ENCODE measurements around the gene PEDS1. TPM values are rescaled to one million over a fixed set of nuclear protein-coding genes. Genes with fewer than 3 reads are reported as not detected.

PEDS1 gene
- total and polyA plus RNA-seq, 10 of the 15 experiments (the other 5 are each of a cell fraction or from before 2014, with no cell fraction given), result 1.7 to 25.6 (median 16.8) TPM

GRCh38 chr20:50175938-50176933, 22.7 kb upstream of the PEDS1 start:
- FAIRE-seq (no peak), ATAC-seq (no peak), DNase-seq (ENCODE audit: low read depth, low spot score) (no peak)
- Histone ChIP-seq H3K4me1 (ENCODE audit: control insufficient read depth, insufficient read depth, low read length) (no peaks in the 10 kb centered on the region), H3K27ac (ENCODE audit: control insufficient read depth, insufficient read depth) (no peak overlapping the region), H3K4me2 (ENCODE audit: control insufficient read depth, insufficient read depth) (no peak overlapping the region), H3K9me3 (replicated peaks; ENCODE audit: control insufficient read depth, insufficient read depth, low read length) (no peaks in the 10 kb centered on the region), H2AFZ (ENCODE audit: control insufficient read depth, low read depth, low read length) (no peak overlapping the region), H3K4me3 (no peak overlapping the region), H3K79me2 (ENCODE audit: control insufficient read depth, insufficient read depth, low read length) (no peaks in the 10 kb centered on the region), H4K20me1 (ENCODE audit: control insufficient read depth, insufficient read depth) (no peaks in the 10 kb centered on the region), H3K9ac (ENCODE audit: control insufficient read depth, insufficient read depth, low read length) (no peak overlapping the region), H3K36me3 (ENCODE audit: control insufficient read depth in 2 of 2, insufficient read depth in 2 of 2, low read length in 1 of 2) (no peaks in the 10 kb centered on the region), H3K27me3 (replicated peaks in 1 of 2; ENCODE audit: control insufficient read depth in 2 of 2, insufficient read depth in 2 of 2, low read length in 1 of 2) (no peaks in the 10 kb centered on the region)
- intact Hi-C loops (cut with micrococcal nuclease; ENCODE audit: unreplicated experiment), result no loop called here
- in situ Hi-C loops (cut with MboI), result no loop called here
- no TSS peak for BruUV-seq (replicated peaks)
- WGBS (ENCODE audit: insufficient coverage, insufficient replicate concordance, low lambda C conversion rate, missing lambda C conversion rate), result 63% methylated on average over 18 of the region's 18 CpGs
- CTCF ChIA-PET, result interaction anchor here (1.1 to 5.3 kb wide), 6 partner anchors 9 to 197 kb away, joined by 4 to 24 read pairs (median 5); no protein-coding TSS in a partner anchor
- SMC1A ChIA-PET (ENCODE audit: uncharacterized antibody, unreplicated experiment), result interaction anchor here (0.9 to 2.7 kb wide), 2 partner anchors 107 to 288 kb away, joined by 3 to 10 read pairs; no protein-coding TSS in a partner anchor
- RAD21 ChIA-PET (ENCODE audit: unreplicated experiment), result interaction anchor here (1.0 to 3.2 kb wide), 3 partner anchors 55 to 197 kb away, joined by 3 to 14 read pairs (median 5); no protein-coding TSS in a partner anchor
- POLR2A ChIA-PET, result no interaction called here
- no peak for TF ChIP-seq ZNF622 (IDR thresholded peaks at IDR 0.05)
- TF ChIP-seq SUZ12 (IDR thresholded peaks at IDR 0.05; ENCODE audit: unreplicated experiment), result no peak
- TF ChIP-seq MYC (IDR thresholded peaks at IDR 0.05; ENCODE audit: insufficient read depth, insufficient read length, insufficient replicate concordance, low read length, severe bottlenecking), result no peak
- TF ChIP-seq SREBF1 (IDR thresholded peaks at IDR 0.05; ENCODE audit: low read length), result no peak
- no peak for TF ChIP-seq ATF7 (IDR thresholded peaks at IDR 0.05; ENCODE audit: low read depth)
- TF ChIP-seq CTCF (IDR thresholded peaks at IDR 0.05 in 2 of 3, conservative IDR thresholded peaks at IDR 0.05 in 1 of 3; ENCODE audit: control insufficient read depth in 2 of 3, extremely low read depth in 1 of 3, insufficient read depth in 1 of 3, low read depth in 3 of 3, low read length in 3 of 3), result no peak
- no peak for TF ChIP-seq YY1 (IDR thresholded peaks at IDR 0.05; ENCODE audit: low read depth, low read length)
- TF ChIP-seq MYB (IDR thresholded peaks at IDR 0.05; ENCODE audit: borderline replicate concordance, low read depth, low read length), result no peak
- TF ChIP-seq CBX3 (IDR thresholded peaks at IDR 0.05; ENCODE audit: borderline replicate concordance, low read depth), result no peak
- no peak for TF ChIP-seq MEF2A (IDR thresholded peaks at IDR 0.05; ENCODE audit: insufficient read depth, low read depth, low read length)
- no peak for TF ChIP-seq E2F8 (IDR thresholded peaks at IDR 0.05; ENCODE audit: low read depth, partially characterized antibody)
- TF ChIP-seq NFIC (IDR thresholded peaks at IDR 0.05; ENCODE audit: low read depth, low read length), result no peak
- no peak for TF ChIP-seq SIN3A (IDR thresholded peaks at IDR 0.05; ENCODE audit: low read depth, low read length)
- TF ChIP-seq GATAD2B (conservative IDR thresholded peaks at IDR 0.05; ENCODE audit: low read depth), result no peak

Data from GM12878 (cell line).